Lung (tissue), 12 donors: ENCODE results near the gene PATJ. TPM values are rescaled to one million over a fixed set of nuclear protein-coding genes. Genes with fewer than 3 reads are reported as not detected.
A peak's percentile ranks its signal among the peaks of the same experiment; 100 is the strongest.

Source experiments
- ATAC-seq: fragments of 200-7000 bp; cut with Tn5 transposase; one replicate; pipeline ENCODE4 v1.9.1; 2020; ENCODE audit warnings: moderate number of reproducible peaks; ENCODE audit not compliant: insufficient read depth, low FRiP score
- DNase-seq, 3 donors: peaks; one replicate each; pipeline ENCODE4 v3.0.0-alpha.2; 2013 to 2017
- H3K27ac ChIP-seq, 2 donors: one replicate each; pipeline ENCODE4 v1.5.1; 2013; ENCODE audit warnings: mild to moderate bottlenecking in 2 of 2, moderate library complexity in 2 of 2, control low read depth in 1 of 2, inconsistent platforms in 1 of 2, low read depth in 1 of 2, low read length in 1 of 2
- H3K27me3 ChIP-seq, 3 donors: one replicate each; pipeline ENCODE4 v1.5.1; 2013; ENCODE audit warnings: low read length in 2 of 3; ENCODE audit not compliant: control insufficient read depth in 3 of 3, insufficient read depth in 3 of 3
- H3K36me3 ChIP-seq, 4 donors: one replicate each; pipeline ENCODE4 v1.5.1; 2013; ENCODE audit warnings: low read length in 4 of 4, mild to moderate bottlenecking in 1 of 4, moderate library complexity in 1 of 4; ENCODE audit not compliant: control insufficient read depth in 4 of 4, insufficient read depth in 4 of 4
- H3K4me1 ChIP-seq, 5 donors: one replicate each; pipeline ENCODE4 v1.5.1; 2013; ENCODE audit warnings: low read length in 5 of 5, mild to moderate bottlenecking in 2 of 5, moderate library complexity in 1 of 5; ENCODE audit not compliant: control insufficient read depth in 5 of 5, insufficient read depth in 5 of 5
- H3K4me3 ChIP-seq: one replicate; pipeline ENCODE4 v1.5.1; 2013; ENCODE audit warnings: mild to moderate bottlenecking, control low read depth, moderate library complexity
- H3K9ac ChIP-seq, 2 donors: one replicate each; pipeline ENCODE4 v1.5.1; 2013; ENCODE audit warnings: low read length in 2 of 2, control low read depth in 1 of 2; ENCODE audit not compliant: insufficient read depth in 1 of 2
- H3K9me3 ChIP-seq, 4 donors: one replicate each; pipeline ENCODE4 v1.5.1; 2013; ENCODE audit warnings: low read length in 3 of 4, mild to moderate bottlenecking in 1 of 4, moderate library complexity in 1 of 4; ENCODE audit not compliant: control insufficient read depth in 4 of 4, insufficient read depth in 3 of 4
- WGBS, 2 donors: extraction: QIAGEN DNeasy Blood & Tissue Kit; methylation state at CpG; one replicate each; pipeline ENCODE4 v1.1.7; 2013; 5-methylcytosine and 5-hydroxymethylcytosine counted together
- polyA plus RNA-seq, 2 donors: library from polyadenylated mRNA; stranded (reverse); fragments of 200-250 nt; gene quantifications; one replicate each; pipeline ENCODE4 v1.2.1, GENCODE V29; 2013
- total RNA-seq, 2 donors: library from RNA; depleted of rRNA in 1 of 2; stranded (reverse); fragments of >200 nt in 1 of 2; gene quantifications; one replicate each; pipeline ENCODE4 v1.2.1, GENCODE V29; 2014 to 2021
- TF ChIP-seq, protein P1 (sequence below): IDR thresholded peaks from 2 replicates; pipeline ENCODE4 v1.5.1; 2012; ENCODE audit warnings: mild to moderate bottlenecking; ENCODE audit errors: control extremely low read depth, extremely low read depth
- donor health status: control.
- donor health status: control.
- donor health status: Bipolar disorder and iron deficiency.
- donor health status: healthy.
- donor health status: DM: yes; HTN: yes; CAD: no.

Gene PATJ
- total and polyA plus RNA-seq, 4 donors: 5.3 to 115 (median 26.8) TPM

DNA sequence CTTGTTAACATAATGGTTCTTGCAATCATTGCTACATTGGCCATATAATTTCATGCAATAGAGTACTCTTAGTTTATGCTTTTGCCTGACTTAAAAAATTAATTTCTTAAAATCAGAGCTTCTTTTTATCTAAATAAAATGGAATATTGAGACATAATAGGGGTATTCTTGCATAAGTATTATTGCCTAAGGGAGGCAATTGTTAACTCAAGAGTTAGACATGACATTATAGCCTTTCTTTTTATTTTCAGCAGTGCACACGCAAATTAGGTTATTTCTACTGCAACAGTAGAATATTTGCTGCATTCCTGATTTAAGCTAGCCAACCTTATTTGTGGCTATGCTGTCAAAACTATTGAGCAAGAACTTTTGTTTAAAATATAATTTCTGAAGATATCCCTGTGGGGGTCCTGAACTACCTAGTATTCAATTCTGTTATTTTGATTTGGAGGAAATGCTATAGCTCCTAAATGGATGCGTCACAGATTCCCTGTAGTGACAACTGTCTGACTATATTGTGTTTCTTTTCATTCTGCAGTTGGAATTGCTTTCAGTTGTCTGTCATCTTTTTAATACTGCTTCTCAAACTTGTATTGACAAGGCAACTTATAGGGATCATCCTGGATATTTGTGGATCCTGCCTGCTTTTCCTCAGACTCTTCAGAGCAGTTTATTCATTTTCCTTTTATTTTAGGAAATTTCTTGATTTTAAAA lies 211.0 kb downstream of the PATJ start:
- H3K36me3 ChIP-seq: no peaks in the 10 kb centered on the region
- no peak for ATAC-seq
- 92 to 96% methylated on average over 2 of the region's 2 CpGs for WGBS, 2 donors
- TF ChIP-seq, protein P1, sequence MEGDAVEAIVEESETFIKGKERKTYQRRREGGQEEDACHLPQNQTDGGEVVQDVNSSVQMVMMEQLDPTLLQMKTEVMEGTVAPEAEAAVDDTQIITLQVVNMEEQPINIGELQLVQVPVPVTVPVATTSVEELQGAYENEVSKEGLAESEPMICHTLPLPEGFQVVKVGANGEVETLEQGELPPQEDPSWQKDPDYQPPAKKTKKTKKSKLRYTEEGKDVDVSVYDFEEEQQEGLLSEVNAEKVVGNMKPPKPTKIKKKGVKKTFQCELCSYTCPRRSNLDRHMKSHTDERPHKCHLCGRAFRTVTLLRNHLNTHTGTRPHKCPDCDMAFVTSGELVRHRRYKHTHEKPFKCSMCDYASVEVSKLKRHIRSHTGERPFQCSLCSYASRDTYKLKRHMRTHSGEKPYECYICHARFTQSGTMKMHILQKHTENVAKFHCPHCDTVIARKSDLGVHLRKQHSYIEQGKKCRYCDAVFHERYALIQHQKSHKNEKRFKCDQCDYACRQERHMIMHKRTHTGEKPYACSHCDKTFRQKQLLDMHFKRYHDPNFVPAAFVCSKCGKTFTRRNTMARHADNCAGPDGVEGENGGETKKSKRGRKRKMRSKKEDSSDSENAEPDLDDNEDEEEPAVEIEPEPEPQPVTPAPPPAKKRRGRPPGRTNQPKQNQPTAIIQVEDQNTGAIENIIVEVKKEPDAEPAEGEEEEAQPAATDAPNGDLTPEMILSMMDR: no peak
- H3K27ac ChIP-seq: peak overlapping the region in 1 of 2 donors; percentile 53
- H3K9me3 ChIP-seq: no peaks in the 10 kb centered on the region
- peaks cover 0 to 4% (median 0%) of the 10 kb centered on the region in 5 donors for H3K4me1 ChIP-seq
- no peak overlapping the region for H3K4me3 ChIP-seq
- no peak overlapping the region for H3K9ac ChIP-seq
- no peaks in the 10 kb centered on the region for H3K27me3 ChIP-seq
- no peak for DNase-seq

GRCh38 chr1:61953790-61954150 lies 211.5 kb downstream of the PATJ start:
- 98 to 99% methylated on average over 3 of the region's 3 CpGs for WGBS, 2 donors
- Histone ChIP-seq H3K9me3 (no peaks in the 10 kb centered on the region), H3K27ac (peak overlapping the region in 1 of 2 donors; percentile 53), H3K36me3 (peaks cover 0 to 1% (median 0%) of the 10 kb centered on the region in 4 donors), H3K4me1 (peaks cover 0 to 4% (median 0%) of the 10 kb centered on the region in 5 donors), H3K27me3 (no peaks in the 10 kb centered on the region), H3K9ac (no peak overlapping the region), H3K4me3 (no peak overlapping the region)
- TF ChIP-seq, protein P1: no peak
- ATAC-seq: no peak
- DNase-seq: no peak

- TF ChIP-seq, protein P1: no peak
- DNase-seq (no peak), ATAC-seq (no peak)
- Histone ChIP-seq H3K27ac (no peak overlapping the region), H3K36me3 (peaks cover 0 to 1% (median 0%) of the 10 kb centered on the region in 4 donors), H3K27me3 (no peaks in the 10 kb centered on the region), H3K9ac (no peak overlapping the region), H3K4me1 (peaks cover 0 to 6% (median 0%) of the 10 kb centered on the region in 5 donors), H3K9me3 (no peaks in the 10 kb centered on the region), H3K4me3 (no peak overlapping the region)
- 86 to 91% methylated on average over 1 of the region's 1 CpG for WGBS, 2 donors
Observed at GRCh38 chr1:61955261-61955660, 213.0 kb downstream of the PATJ start.
